ENCODE measurements around the gene GNB1.

- TF ChIP-seq POLR2A (IDR thresholded peaks at IDR 0.05) (no peak), CTCF (IDR thresholded peaks at IDR 0.05) (no peak)
Measured at GRCh38 chr1:1799716-1800115, 91.2 kb downstream of the GNB1 start.
